Activated T-helper 2 cell treated with anti-CD3 and anti-CD28 coated beads, Interferon-gamma antibody, Interleukin-2, Interleukin-4, amounts not matched to agents 10 μg/mL and 5 μg/mL and 100 μg/mL, durations not matched to agents 14 hours and 24 hours and 36 hours (primary cell): ENCODE results near the gene SORCS1. TPM values are rescaled to one million over a fixed set of nuclear protein-coding genes. Genes with fewer than 3 reads are reported as not detected.
"Not testable (repeated sequence)": the region's sequence is repeated elsewhere in the genome, so short reads cannot be mapped to it uniquely, and the experiment has no call there.

ENCODE experiments used
- DNase-seq: peaks from one replicate; pipeline ENCODE4 v3.0.0; 2021; ENCODE audit warnings: low spot score
- H3K27ac Mint-ChIP-seq: one replicate; pipeline ENCODE4 v1.8.0; 2021; ENCODE audit warnings: mixed read lengths
- H3K27me3 Mint-ChIP-seq: one replicate; pipeline ENCODE4 v1.8.0; 2021; ENCODE audit warnings: low read depth, mixed read lengths
- H3K36me3 Mint-ChIP-seq: one replicate; pipeline ENCODE4 v1.8.0; 2021; ENCODE audit warnings: low read depth, mixed read lengths
- H3K4me1 Mint-ChIP-seq: one replicate; pipeline ENCODE4 v1.8.0; 2021; ENCODE audit warnings: low read depth, mixed read lengths
- H3K4me3 Mint-ChIP-seq: one replicate; pipeline ENCODE4 v1.8.0; 2021; ENCODE audit warnings: low read depth, mild to moderate bottlenecking, moderate library complexity, mixed read lengths
- H3K9me3 Mint-ChIP-seq: one replicate; pipeline ENCODE4 v1.8.0; 2021; ENCODE audit warnings: mixed read lengths
- intact Hi-C: fragments of 100-400 bp; cut with micrococcal nuclease; formaldehyde crosslinking; loops from one replicate; pipeline ENCODE4 v1.15.1; 2023
- total RNA-seq: library from RNA; stranded (reverse); gene quantifications from 2 replicates; pipeline ENCODE4 v1.2.3, GENCODE V29; 2022

The SORCS1 gene
- total RNA-seq, 1 donor from 2014 or later: 0.09 TPM

DNA sequence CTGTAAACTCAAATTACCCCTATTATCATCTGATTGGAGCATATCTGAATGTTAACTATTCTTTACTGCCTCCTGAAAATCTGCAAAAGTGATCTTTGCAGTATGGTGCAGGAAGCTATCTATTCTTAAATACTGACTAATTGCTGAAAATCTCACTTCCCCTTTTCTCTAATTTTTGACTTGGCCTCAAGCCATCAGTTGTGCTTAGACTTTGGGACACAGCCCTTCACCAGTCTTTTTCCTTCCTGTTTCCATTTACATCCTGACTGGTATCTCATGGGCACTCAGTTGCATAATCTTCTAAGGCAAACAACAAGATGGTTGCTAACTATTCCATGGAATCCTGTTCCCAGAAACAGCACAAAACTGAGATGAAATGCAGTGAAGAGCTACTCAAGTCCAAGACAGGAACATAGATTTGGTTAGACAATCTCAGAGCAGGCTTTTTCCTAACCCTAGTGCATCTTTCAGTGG is 228.5 kb downstream of the SORCS1 start:
- Mint-ChIP-seq H3K27ac (no peak overlapping the region), H3K4me3 (no peak overlapping the region), H3K9me3 (peaks cover 9% of the 10 kb centered on the region), H3K36me3 (no peaks in the 10 kb centered on the region), H3K27me3 (no peaks in the 10 kb centered on the region), H3K4me1 (no peaks in the 10 kb centered on the region)
- intact Hi-C loops: no loop called here
- no peak for DNase-seq

GRCh38 chr10:106931853-106932249 is 232.7 kb downstream of the SORCS1 start:
- no peak for DNase-seq
- H3K4me3 Mint-ChIP-seq: no peak overlapping the region
- no peaks in the 10 kb centered on the region for H3K27me3 Mint-ChIP-seq
- intact Hi-C loops: no loop called here
- no peaks in the 10 kb centered on the region for H3K36me3 Mint-ChIP-seq
- H3K9me3 Mint-ChIP-seq: peaks cover 5% of the 10 kb centered on the region
- no peaks in the 10 kb centered on the region for H3K4me1 Mint-ChIP-seq
- no peak overlapping the region for H3K27ac Mint-ChIP-seq

GRCh38 chr10:106931159-106931852 is 233.2 kb downstream of the SORCS1 start:
- Mint-ChIP-seq H3K9me3 (peaks cover 5% of the 10 kb centered on the region), H3K4me3 (no peak overlapping the region), H3K27ac (no peak overlapping the region), H3K4me1 (no peaks in the 10 kb centered on the region), H3K27me3 (no peaks in the 10 kb centered on the region), H3K36me3 (no peaks in the 10 kb centered on the region)
- no peak for DNase-seq
- intact Hi-C loops: no loop called here

DNA sequence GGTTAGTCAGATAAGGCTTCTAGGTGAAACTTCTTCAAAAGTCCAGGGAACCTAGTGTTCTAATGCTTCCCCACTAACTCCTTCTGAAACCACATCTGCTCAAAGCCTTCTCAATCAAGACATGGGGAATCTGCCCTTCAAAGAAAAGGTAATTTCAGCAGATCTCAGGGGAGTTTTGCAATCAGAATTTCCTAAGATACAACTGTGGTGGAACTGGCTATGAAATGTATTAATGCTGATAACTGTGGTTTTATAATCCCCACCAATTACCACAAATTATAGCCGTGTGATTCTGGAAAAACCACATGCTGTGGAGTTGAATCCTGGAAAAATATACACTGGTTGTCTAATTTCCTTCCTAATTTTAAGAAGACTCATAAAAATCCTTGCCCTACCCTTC is 233.8 kb downstream of the SORCS1 start:
- Mint-ChIP-seq H3K36me3 (no peaks in the 10 kb centered on the region), H3K4me3 (no peak overlapping the region), H3K27ac (no peak overlapping the region), H3K27me3 (no peaks in the 10 kb centered on the region), H3K4me1 (no peaks in the 10 kb centered on the region), H3K9me3 (no peaks in the 10 kb centered on the region)
- intact Hi-C loops: no loop called here
- no peak for DNase-seq

- intact Hi-C loops: no loop called here
- H3K36me3 Mint-ChIP-seq: no peaks in the 10 kb centered on the region
Measured at GRCh38 chr10:106929291-106929895, 235.1 kb downstream of the SORCS1 start.

GRCh38 chr10:106928151-106928550 is 236.4 kb downstream of the SORCS1 start:
- H3K27me3 Mint-ChIP-seq, DNase-seq, H3K27ac Mint-ChIP-seq, H3K4me1 Mint-ChIP-seq, H3K9me3 Mint-ChIP-seq, H3K36me3 Mint-ChIP-seq, H3K4me3 Mint-ChIP-seq, intact Hi-C loops: not testable (repeated sequence)

More at GRCh38 chr10:106929291-106929895, 235.1 kb downstream of the SORCS1 start:
- H3K27ac Mint-ChIP-seq: no peak overlapping the region
- no peak overlapping the region for H3K4me3 Mint-ChIP-seq
- no peaks in the 10 kb centered on the region for H3K27me3 Mint-ChIP-seq
- no peak for DNase-seq
- H3K9me3 Mint-ChIP-seq: no peaks in the 10 kb centered on the region
- H3K4me1 Mint-ChIP-seq: no peaks in the 10 kb centered on the region

- H3K36me3 Mint-ChIP-seq: no peaks in the 10 kb centered on the region
- no peak overlapping the region for H3K27ac Mint-ChIP-seq
- H3K4me3 Mint-ChIP-seq: no peak overlapping the region
- no peaks in the 10 kb centered on the region for H3K4me1 Mint-ChIP-seq
- intact Hi-C loops: no loop called here
- no peaks in the 10 kb centered on the region for H3K9me3 Mint-ChIP-seq
- no peak for DNase-seq
- no peaks in the 10 kb centered on the region for H3K27me3 Mint-ChIP-seq
Measured at GRCh38 chr10:106925191-106925590, 239.3 kb downstream of the SORCS1 start.

DNA sequence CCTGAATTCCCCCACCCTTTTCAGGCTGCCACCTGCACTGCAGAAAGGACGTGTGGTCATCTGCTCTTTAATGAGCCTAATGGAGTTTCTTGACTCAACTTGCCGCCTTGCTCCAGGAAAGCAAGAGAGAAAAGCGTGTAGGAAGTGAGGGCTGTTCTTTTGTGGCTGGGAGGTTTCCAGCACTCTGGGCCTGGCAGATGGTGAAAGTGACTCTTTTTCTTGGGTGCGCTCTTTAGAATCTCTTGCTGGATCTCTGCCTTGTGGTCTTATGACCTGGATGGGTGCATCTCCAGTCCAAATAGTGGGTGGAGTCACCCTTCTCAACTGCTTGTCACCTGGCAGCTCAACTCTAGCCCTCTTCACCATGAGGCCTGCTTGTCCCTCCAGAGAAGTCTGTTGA is 244.0 kb downstream of the SORCS1 start:
- intact Hi-C loops: no loop called here
- H3K36me3 Mint-ChIP-seq: no peaks in the 10 kb centered on the region
- H3K27me3 Mint-ChIP-seq: no peaks in the 10 kb centered on the region
- H3K4me3 Mint-ChIP-seq: no peak overlapping the region
- DNase-seq: no peak
- H3K27ac Mint-ChIP-seq: no peak overlapping the region
- no peaks in the 10 kb centered on the region for H3K4me1 Mint-ChIP-seq
- H3K9me3 Mint-ChIP-seq: peaks cover under 1% of the 10 kb centered on the region

DNA sequence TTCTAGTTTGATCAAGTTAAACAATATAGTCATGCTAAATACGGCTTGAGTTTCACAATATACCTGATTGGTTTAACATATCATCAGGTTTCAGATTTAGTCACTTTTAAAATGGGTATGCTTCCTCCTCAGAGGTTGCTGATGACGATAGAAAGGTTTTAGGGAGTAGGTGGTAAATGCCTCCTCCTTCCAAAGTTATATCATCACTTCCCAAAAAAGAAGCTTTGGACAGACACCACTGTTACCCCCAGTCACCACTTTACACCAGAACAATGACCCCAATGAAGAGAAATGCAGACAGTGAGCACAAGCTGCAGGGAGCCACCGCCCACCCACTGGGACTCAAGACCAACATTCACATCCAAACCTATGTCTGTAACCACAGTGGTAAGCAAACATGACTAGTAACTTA is 244.6 kb downstream of the SORCS1 start:
- H3K36me3 Mint-ChIP-seq: no peaks in the 10 kb centered on the region
- H3K9me3 Mint-ChIP-seq: peaks cover 5% of the 10 kb centered on the region
- H3K4me1 Mint-ChIP-seq: no peaks in the 10 kb centered on the region
- H3K4me3 Mint-ChIP-seq: no peak overlapping the region
- intact Hi-C loops: no loop called here
- DNase-seq: no peak
- H3K27ac Mint-ChIP-seq: no peak overlapping the region
- no peaks in the 10 kb centered on the region for H3K27me3 Mint-ChIP-seq

- intact Hi-C loops: no loop called here
- Mint-ChIP-seq H3K4me1 (no peaks in the 10 kb centered on the region), H3K9me3 (peaks cover 5% of the 10 kb centered on the region), H3K27me3 (no peaks in the 10 kb centered on the region), H3K36me3 (no peaks in the 10 kb centered on the region), H3K4me3 (no peak overlapping the region), H3K27ac (no peak overlapping the region)
- DNase-seq: no peak
Measured at GRCh38 chr10:106917452-106918055, 247.0 kb downstream of the SORCS1 start.

GRCh38 chr10:106914016-106914415 is 250.5 kb downstream of the SORCS1 start:
- Mint-ChIP-seq H3K4me3 (no peak overlapping the region), H3K36me3 (no peaks in the 10 kb centered on the region), H3K27ac (no peak overlapping the region), H3K9me3 (peaks cover 5% of the 10 kb centered on the region), H3K27me3 (no peaks in the 10 kb centered on the region), H3K4me1 (no peaks in the 10 kb centered on the region)
- intact Hi-C loops: no loop called here
- DNase-seq: no peak

GRCh38 chr10:106913348-106913747 is 251.2 kb downstream of the SORCS1 start:
- H3K9me3 Mint-ChIP-seq: peaks cover 5% of the 10 kb centered on the region
- no peak overlapping the region for H3K27ac Mint-ChIP-seq
- intact Hi-C loops: no loop called here
- no peaks in the 10 kb centered on the region for H3K36me3 Mint-ChIP-seq
- H3K4me3 Mint-ChIP-seq: no peak overlapping the region
- no peaks in the 10 kb centered on the region for H3K4me1 Mint-ChIP-seq
- no peaks in the 10 kb centered on the region for H3K27me3 Mint-ChIP-seq
- no peak for DNase-seq

DNA sequence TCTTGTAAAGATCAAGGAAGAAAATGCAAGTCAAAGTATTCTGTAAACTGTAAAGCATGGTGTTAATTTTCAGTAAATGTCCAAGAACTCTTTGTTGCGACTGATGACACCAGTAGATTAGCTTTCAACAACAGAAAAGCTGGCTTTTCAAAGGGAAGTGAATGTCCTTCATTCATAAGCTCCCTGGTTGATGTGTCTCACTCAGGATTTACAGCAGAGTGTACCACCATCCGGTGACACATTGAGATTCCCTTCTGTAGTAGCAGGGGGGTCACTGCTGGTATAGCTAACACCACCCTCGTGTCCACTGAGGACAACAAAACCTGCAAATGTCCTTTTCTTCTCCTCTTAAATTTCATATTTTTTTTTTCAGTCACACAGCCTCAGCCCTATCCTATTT is 253.4 kb downstream of the SORCS1 start:
- H3K27me3 Mint-ChIP-seq: no peaks in the 10 kb centered on the region

More for the DNA sequence above, 253.4 kb downstream of the SORCS1 start:
- Mint-ChIP-seq H3K4me3 (no peak overlapping the region), H3K9me3 (peaks cover 5% of the 10 kb centered on the region), H3K4me1 (no peaks in the 10 kb centered on the region), H3K36me3 (no peaks in the 10 kb centered on the region), H3K27ac (no peak overlapping the region)
- intact Hi-C loops: no loop called here
- DNase-seq: no peak
